Left ventricle myocardium superior (tissue), 1 donor: ENCODE results near the gene RNF146. TPM values are rescaled to one million over a fixed set of nuclear protein-coding genes. Genes with fewer than 3 reads are reported as not detected.
A peak's percentile ranks its signal among the peaks of the same experiment; 100 is the strongest.

Source experiments
- ATAC-seq: fragments of 200-7000 bp; cut with Tn5 transposase; one replicate; pipeline ENCODE4 v1.9.1; 2020; ENCODE audit warnings: mild to moderate bottlenecking, moderate library complexity
- DNase-seq: peaks from one replicate; pipeline ENCODE4 v3.0.0-alpha.2; 2020
- intact Hi-C: fragments of 100-400 bp; cut with micrococcal nuclease; formaldehyde crosslinking; loops from one replicate; pipeline ENCODE4 v1.11.0; 2022
- total RNA-seq: library from RNA; stranded (reverse); fragmentation: NEBNext Ultra II Directional; extraction: Animal tissue kit (Norgen Biotek cat#: 25700); gene quantifications from one replicate; pipeline ENCODE4 v1.2.1, GENCODE V29; 2021
- donor health status: DM: no; HTN: yes; CAD: no; lungs with severe emphysema.

Gene RNF146
- total RNA-seq, 1 donor from 2014 or later = 46.3 TPM

DNA sequence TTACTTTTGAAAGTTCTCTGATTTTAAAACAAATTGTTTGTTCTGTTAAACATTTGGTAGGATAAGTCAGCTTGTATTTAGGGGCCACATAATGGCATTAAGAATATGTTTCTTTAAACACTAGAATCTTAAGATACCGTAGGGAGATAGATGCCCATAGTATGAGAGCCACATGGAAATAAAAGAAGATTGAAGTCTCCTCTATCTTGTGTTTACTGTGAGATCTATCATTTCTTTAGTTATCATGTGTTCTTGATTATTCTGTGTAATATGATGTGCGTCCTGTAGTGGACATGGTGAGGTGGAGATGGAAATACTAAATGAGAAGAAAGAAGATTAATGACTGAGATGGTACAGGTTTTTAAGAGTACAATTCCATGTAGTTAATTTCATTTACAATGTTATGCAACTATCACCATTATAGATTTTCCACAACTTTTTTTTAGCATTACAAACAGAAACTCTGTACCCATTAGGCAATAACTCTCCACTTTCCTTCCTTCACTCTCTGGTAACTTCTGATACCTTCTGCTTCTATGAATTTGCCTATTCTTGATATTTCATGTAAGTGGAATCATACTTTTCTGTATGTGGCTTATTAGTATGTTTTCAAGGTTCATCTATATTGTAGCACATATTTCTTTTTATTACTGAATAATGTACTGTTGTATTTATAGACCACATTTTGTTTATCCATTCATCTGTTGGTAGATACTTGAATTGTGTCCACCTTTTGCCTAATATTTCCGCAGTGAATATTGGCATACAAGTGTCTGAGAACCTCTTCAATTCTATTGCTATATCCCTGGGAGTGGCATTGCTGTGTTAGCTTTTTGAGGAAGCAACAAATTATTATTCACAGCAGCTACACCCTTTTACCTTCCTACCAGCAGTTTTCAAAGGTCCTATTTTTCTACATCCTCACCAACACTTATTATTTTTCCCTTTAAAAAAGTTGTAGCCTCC is 11.5 kb downstream of the RNF146 start:
- no peak for DNase-seq
- no peak for ATAC-seq
- intact Hi-C loops = no loop called here

DNA sequence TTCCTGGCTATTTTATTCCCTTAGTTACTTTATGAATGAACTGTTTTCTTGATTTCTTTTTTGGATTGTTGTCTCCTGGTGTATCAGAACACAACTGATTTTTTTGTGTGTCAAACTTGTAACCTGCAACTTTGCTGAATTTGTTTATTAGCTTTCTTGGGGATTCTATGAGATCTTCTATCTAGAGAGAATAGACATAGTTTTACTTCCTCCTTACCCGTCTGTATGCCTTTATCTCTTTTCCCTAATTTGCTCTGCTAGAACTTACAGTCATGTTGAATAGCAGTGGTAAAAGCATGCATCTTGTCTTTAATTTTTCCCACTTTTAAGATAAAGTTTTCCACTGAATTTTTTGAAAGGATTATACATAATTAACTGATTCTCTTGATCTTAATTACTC is 13.2 kb downstream of the RNF146 start:
- ATAC-seq = no peak
- intact Hi-C loops = no loop called here
- DNase-seq = no peak

GRCh38 chr6:127282184-127282583 is 15.5 kb downstream of the RNF146 start:
- intact Hi-C loops = no loop called here
- DNase-seq (no peak), ATAC-seq (no peak)

GRCh38 chr6:127288705-127289104 is 22.0 kb downstream of the RNF146 start:
- ATAC-seq (no peak), DNase-seq (no peak)
- intact Hi-C loops = no loop called here

DNA sequence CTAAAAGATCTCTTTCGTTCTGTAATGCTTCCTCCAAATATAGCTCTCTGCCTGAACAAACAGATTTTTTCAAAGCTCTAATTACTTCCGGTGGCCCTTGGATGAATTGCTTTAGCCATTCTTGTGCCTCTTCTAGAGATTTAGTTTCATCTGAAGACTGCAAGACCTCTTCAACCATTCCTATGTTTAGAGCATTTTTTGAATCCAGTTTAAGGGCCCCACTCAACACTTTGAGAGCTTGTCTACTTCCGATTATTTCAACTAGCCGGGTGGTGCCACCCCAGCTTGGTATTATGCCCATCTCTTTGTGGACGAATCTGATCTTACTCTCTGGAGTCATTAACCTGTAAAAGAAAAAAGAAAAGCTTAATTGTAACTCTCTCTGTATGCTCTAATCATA is 23.3 kb downstream of the RNF146 start:
- ATAC-seq = no peak
- DNase-seq = no peak
- intact Hi-C loops = no loop called here

DNA sequence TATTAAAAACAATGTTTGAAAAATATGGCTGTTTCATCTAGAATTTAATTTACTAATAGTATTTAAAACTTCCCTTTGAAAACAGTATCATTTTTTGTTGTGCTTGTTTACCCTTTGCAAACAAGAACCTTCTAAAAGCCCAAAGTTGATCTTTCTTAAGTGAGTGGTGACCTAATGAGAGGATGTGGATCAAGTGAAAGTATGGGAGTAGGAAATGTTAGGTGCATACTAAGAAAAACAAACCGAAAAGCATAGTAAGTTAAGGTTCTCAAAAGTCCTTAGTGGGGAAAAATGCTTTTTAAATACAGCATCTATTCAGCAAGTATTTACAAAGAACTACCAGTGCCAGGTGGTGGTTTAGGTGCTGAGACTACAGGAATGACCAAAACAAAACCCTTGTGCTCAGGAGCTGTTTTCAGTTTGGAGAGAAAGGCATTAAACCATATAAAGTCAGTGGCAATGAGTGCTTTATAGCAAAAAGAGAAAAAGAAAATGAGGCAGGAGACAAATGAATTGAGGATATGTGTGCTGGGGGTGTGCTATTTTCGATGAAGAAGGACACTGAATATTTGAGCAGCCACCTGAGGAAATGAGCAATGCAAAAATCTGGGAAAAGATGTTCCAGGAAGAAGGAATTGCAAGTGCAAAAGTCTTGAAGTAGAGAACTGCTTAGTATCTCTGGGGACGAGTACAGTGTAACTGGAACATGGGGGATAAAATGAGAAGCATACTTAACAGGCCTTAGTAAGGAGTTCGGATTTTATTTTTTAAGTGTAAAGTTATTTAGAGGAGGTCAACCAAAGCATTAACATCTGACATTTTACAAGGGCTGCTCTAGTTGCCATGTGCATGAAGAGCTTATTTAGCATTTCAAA is 24.0 kb downstream of the RNF146 start:
- intact Hi-C loops = no loop called here
- ATAC-seq (peak; percentile 45), DNase-seq (no peak)

- DNase-seq (no peak), ATAC-seq (no peak)
- intact Hi-C loops = no loop called here
Observed at GRCh38 chr6:127291495-127291894, 24.8 kb downstream of the RNF146 start.

- no peak for DNase-seq
- intact Hi-C loops = no loop called here
- no peak for ATAC-seq
Observed at GRCh38 chr6:127297502-127298070, 30.9 kb downstream of the RNF146 start.

DNA sequence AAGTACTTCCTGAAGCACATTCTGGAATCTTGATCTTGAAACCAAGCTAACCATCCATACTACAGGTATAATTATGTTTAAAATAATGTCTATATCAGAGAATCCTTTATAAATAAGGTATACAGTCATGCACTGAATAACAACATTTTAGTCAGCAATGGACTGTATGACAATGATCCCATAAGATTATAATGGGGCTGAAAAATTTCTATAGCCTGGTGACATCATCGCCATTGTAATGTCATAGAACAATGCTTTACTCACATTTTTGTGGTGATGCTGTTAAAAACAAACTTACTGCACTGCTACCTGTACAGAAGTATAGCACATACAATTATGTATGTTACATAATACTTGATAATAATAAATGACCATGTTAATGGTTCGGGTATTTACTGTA is 31.8 kb downstream of the RNF146 start:
- intact Hi-C loops = no loop called here
- ATAC-seq (no peak), DNase-seq (no peak)

DNA sequence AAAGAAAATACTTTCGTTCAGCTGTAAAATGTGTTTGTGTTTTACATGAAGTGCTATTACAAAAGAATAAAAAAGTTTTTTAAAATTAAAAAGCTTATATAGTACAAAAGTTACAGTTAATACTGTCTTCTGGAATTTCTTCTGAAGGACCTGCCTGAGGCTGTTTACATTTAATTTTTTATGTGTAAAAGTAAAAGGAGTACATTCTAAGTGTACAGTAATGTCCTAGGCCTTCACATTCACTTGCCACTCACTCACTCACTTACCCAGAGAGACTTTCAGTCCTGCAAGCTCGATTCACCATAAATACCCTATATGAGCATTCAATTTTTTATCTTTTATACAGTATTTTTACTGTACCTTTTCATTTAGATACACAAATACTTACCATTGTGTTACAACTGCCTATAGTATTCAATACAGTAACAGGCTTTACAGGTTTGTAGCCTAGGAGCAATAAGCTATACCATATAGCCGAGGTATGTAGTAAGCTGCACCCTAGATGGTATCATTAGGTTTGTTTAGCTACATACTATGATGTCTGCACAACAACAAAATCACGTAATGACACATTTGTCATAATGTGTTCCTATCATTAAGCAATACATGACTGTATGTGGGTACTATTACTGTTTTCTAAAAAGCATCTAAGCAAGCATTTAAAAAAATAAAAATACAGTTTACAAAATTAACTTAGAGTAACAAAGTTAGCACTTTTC is 33.0 kb downstream of the RNF146 start:
- intact Hi-C loops = no loop called here
- ATAC-seq = no peak

GRCh38 chr6:127300411-127300810 is 33.7 kb downstream of the RNF146 start:
- ATAC-seq = peak; percentile 31
- no peak for DNase-seq
- intact Hi-C loops = no loop called here

More for the DNA sequence above, 33.0 kb downstream of the RNF146 start:
- no peak for DNase-seq

DNA sequence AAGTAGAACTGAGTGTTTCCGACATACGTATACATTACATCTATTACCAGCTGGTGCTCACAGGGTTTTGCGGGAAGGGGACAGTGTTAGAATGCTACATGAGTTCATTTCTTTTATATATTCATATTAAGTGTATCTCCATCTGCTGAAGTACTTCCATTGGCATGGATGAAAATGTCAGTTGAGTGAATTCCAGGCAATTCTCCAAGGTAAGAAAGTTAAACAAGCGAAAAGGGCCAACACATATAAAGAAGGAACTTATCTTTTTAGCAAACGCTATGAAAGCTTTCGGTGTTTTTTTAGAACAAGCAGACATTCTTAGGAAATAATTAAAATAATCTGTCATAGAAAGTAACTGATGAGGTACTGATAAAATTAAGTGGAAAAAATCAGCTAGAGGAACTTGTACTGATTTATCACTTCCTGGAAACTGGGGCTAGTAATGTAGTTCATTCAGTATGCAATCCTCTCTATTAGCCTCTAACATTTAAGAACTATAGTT is 34.6 kb downstream of the RNF146 start:
- DNase-seq = no peak
- ATAC-seq = no peak
- intact Hi-C loops = no loop called here

DNA sequence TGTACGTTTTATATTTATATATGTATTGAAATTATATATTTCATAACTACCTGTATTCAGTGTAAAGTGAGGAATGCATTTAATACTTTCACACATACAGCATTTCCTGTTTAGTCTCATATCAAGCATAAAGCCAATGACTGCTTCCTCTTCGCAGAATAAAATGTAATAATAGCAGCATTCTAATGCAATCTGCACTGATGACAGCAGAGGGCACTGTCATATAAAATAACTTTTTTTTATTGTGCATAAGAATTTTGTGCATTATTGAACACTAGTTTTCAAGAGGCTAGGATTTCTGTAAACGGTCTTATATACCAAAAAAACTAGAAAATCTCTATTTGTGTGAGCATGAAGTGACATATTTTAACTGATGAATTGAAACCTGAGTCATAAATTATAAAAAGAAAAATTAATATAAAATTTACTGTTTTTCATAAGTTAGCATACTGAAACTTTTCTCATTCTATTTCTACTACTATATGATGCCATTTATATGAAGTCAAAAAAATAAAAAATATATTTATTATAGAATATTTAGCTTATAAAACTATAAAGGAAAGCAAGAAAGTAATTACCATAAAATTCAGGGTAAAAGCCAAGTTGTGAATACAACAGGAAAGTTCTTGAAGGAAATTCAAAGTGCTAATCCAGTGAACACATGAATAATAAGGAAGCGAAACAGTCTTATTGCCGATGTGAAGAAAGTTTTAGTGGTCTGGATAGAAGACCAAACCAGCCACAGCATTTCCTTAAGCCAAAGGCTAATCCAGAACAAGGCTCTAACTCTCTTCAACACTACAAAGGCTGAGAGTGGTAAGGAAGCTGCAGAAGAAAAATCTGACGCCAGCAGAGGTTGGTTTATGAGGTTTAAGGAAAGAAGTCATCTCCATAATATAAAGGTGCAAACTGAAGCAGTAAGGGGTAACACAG is 36.3 kb downstream of the RNF146 start:
- DNase-seq (no peak), ATAC-seq (peak; percentile 30)
- intact Hi-C loops = no loop called here

GRCh38 chr6:127303917-127304316 is 37.3 kb downstream of the RNF146 start:
- no peak for ATAC-seq
- DNase-seq = no peak
- intact Hi-C loops = no loop called here

GRCh38 chr6:127305741-127306140 is 39.1 kb downstream of the RNF146 start:
- ATAC-seq = no peak
- intact Hi-C loops = no loop called here
- no peak for DNase-seq

DNA sequence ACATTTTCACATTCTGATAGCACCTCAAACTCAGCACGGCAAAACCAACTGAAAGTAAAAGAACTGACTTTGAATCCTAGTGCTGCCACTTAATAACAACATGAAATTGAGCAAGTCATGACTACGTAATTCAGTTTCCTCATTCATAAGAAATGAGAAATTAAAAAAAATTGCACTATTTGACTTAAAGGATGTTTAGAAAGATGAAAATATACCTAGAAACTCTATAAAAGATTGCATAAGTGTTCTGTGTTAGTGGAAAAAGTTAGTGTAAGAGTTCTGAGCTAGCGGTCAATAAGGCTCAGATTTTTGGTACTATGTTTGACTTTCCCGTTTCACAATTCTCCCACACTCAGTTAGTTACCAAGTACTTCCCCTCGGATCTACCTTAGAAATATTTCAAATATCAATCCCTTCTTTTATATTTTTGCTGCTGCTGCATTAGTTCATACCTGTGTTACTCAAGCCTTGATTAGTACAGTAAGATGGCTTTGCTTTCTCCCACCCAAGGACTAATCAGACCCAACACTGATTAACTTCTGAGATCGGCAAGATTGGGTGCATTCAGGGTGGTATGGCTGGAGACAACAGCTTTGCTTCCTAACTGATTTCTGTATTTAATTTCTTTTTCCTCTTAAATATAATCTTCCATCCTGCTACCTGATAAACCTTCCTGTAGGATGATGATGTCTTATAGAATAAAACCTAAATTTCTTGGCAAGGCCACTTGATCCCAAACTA is 50.9 kb downstream of the RNF146 start:
- DNase-seq = no peak
- intact Hi-C loops = no loop called here
- ATAC-seq = no peak

DNA sequence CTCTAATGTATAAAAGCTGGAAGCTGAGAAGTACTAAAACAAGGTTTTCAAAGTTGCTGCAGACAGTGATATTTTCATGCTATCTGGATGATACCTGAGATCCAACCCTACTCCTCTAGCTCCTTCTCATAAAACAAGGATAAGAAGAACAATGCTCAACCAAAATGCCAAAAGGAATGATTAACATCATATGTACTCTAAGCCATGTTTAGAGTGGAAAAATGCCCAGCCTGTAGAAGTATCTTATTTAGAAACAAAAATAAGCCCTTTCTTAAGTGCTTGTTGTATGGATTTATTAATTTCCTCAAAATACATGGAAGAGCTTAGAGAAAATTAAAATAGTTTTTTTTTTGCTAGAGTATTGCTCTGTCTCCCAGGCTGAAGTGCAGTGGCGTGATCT is 53.0 kb downstream of the RNF146 start:
- intact Hi-C loops = no loop called here
- DNase-seq (no peak), ATAC-seq (no peak)
